Measurements from ENCODE around the gene NCL. TPM values are rescaled to one million over a fixed set of nuclear protein-coding genes. Genes with fewer than 3 reads are reported as not detected.

NCL gene
- total RNA-seq, 1 experiment from 2014 or later = 1,077 TPM

DNA sequence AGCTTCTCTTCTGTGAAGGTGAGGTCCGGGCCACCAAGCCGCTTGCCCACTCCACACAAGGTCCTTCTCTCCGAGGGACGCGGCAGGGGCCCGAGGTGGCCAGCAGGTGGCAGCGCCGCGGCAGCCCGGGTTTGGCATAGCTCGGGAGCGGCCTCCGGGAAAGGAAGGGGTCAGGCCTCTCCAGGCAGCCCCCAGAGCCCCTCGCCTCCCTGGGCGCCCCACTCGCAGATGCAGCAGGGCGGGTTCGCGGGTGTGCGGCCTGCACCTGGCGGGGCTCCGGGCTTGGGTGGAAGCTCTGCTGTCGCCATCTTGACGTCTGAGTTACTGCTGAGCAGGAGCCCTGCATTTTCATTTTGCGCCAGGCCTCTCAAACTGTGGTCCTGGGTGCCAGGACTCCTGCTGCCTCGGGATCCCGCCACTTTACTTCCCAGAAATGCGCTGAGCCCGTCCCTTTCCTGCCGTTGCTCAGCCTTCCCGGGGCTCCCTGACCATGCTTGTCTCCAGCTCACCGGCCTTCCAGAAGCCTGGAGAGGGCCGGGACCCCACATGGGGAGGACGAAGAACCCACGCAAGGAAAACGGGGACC, 18.6 kb upstream of the NCL start:
- TF ChIP-seq ZNF274 (IDR thresholded peaks at IDR 0.05; ENCODE audit: low read depth, low read length) = no peak
- TF ChIP-seq EGR1 (IDR thresholded peaks at IDR 0.05; ENCODE audit: low read depth) = no peak
- TF ChIP-seq SIN3A (IDR thresholded peaks at IDR 0.05; ENCODE audit: low read depth) = no peak
- TF ChIP-seq, protein P1, sequence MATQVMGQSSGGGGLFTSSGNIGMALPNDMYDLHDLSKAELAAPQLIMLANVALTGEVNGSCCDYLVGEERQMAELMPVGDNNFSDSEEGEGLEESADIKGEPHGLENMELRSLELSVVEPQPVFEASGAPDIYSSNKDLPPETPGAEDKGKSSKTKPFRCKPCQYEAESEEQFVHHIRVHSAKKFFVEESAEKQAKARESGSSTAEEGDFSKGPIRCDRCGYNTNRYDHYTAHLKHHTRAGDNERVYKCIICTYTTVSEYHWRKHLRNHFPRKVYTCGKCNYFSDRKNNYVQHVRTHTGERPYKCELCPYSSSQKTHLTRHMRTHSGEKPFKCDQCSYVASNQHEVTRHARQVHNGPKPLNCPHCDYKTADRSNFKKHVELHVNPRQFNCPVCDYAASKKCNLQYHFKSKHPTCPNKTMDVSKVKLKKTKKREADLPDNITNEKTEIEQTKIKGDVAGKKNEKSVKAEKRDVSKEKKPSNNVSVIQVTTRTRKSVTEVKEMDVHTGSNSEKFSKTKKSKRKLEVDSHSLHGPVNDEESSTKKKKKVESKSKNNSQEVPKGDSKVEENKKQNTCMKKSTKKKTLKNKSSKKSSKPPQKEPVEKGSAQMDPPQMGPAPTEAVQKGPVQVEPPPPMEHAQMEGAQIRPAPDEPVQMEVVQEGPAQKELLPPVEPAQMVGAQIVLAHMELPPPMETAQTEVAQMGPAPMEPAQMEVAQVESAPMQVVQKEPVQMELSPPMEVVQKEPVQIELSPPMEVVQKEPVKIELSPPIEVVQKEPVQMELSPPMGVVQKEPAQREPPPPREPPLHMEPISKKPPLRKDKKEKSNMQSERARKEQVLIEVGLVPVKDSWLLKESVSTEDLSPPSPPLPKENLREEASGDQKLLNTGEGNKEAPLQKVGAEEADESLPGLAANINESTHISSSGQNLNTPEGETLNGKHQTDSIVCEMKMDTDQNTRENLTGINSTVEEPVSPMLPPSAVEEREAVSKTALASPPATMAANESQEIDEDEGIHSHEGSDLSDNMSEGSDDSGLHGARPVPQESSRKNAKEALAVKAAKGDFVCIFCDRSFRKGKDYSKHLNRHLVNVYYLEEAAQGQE (IDR thresholded peaks at IDR 0.05; ENCODE audit: low read depth) = no peak
- TF ChIP-seq ZFX (IDR thresholded peaks at IDR 0.05) = peak; percentile 13; the same call in 1 of the 2 replicates
- no peak for TF ChIP-seq EZH2 (IDR thresholded peaks at IDR 0.05)
- TF ChIP-seq SP1 (IDR thresholded peaks at IDR 0.05; ENCODE audit: low read depth) = no peak
- TF ChIP-seq, protein P2, sequence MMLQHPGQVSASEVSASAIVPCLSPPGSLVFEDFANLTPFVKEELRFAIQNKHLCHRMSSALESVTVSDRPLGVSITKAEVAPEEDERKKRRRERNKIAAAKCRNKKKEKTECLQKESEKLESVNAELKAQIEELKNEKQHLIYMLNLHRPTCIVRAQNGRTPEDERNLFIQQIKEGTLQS (IDR thresholded peaks at IDR 0.05) = no peak
- no peak for TF ChIP-seq ELF1 (IDR thresholded peaks at IDR 0.05; ENCODE audit: borderline replicate concordance, low read depth)
- TF ChIP-seq, protein P3, sequence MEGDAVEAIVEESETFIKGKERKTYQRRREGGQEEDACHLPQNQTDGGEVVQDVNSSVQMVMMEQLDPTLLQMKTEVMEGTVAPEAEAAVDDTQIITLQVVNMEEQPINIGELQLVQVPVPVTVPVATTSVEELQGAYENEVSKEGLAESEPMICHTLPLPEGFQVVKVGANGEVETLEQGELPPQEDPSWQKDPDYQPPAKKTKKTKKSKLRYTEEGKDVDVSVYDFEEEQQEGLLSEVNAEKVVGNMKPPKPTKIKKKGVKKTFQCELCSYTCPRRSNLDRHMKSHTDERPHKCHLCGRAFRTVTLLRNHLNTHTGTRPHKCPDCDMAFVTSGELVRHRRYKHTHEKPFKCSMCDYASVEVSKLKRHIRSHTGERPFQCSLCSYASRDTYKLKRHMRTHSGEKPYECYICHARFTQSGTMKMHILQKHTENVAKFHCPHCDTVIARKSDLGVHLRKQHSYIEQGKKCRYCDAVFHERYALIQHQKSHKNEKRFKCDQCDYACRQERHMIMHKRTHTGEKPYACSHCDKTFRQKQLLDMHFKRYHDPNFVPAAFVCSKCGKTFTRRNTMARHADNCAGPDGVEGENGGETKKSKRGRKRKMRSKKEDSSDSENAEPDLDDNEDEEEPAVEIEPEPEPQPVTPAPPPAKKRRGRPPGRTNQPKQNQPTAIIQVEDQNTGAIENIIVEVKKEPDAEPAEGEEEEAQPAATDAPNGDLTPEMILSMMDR (IDR thresholded peaks at IDR 0.05 in 2 of 3, conservative IDR thresholded peaks at IDR 0.05 in 1 of 3; ENCODE audit: borderline replicate concordance in 1 of 3, insufficient read depth in 1 of 3, low read depth in 2 of 3, low read length in 2 of 3) = peak; percentile 55 to 98 (median 85)
- TF ChIP-seq RAD21 (IDR thresholded peaks at IDR 0.05; ENCODE audit: low read depth) = peak; percentile 57
- no peak for TF ChIP-seq CEBPB (IDR thresholded peaks at IDR 0.05; ENCODE audit: low read depth)
- no peak for TF ChIP-seq JUND (IDR thresholded peaks at IDR 0.05)
- no peak for TF ChIP-seq TCF7L2 (IDR thresholded peaks at IDR 0.05; ENCODE audit: borderline replicate concordance, extremely low read depth, insufficient read depth, insufficient read length)
- no peak for TF ChIP-seq POLR2A (IDR thresholded peaks at IDR 0.05; ENCODE audit: borderline replicate concordance, extremely low read depth, insufficient read depth, insufficient read length)
- Histone ChIP-seq H3K36me3 (ENCODE audit: control insufficient read depth in 1 of 2, insufficient read depth in 2 of 2, low read length in 2 of 2) (no peaks in the 10 kb centered on the region), H3K4me2 (ENCODE audit: low read length) (peak overlapping the region; percentile 42), H4K20me1 (ENCODE audit: insufficient read depth) (no peaks in the 10 kb centered on the region), H3K79me2 (ENCODE audit: insufficient read depth, low read length) (no peaks in the 10 kb centered on the region), H2AFZ (ENCODE audit: low read depth, low read length, poor library complexity, severe bottlenecking) (no peak overlapping the region), H3K9me3 (ENCODE audit: control insufficient read depth in 1 of 2, insufficient read depth in 1 of 2, low read depth in 1 of 2, low read length in 2 of 2) (no peaks in the 10 kb centered on the region), H3K9me2 (ENCODE audit: insufficient read depth) (no peaks in the 10 kb centered on the region), H3K4me3 (replicated peaks in 1 of 2; ENCODE audit: low read depth in 1 of 2, low read length in 2 of 2) (no peak overlapping the region), H3K27ac (ENCODE audit: low read depth, low read length) (no peak overlapping the region), H3K9ac (ENCODE audit: low read length) (no peak overlapping the region), H3K4me1 (ENCODE audit: control insufficient read depth in 1 of 2, insufficient read depth in 2 of 2, low read length in 2 of 2) (peaks cover 0 to 7% of the 10 kb centered on the region in 2 experiments; a peak in 1 of 4 replicates), H3K27me3 (ENCODE audit: insufficient read depth, low read length) (no peaks in the 10 kb centered on the region)
- peak; percentile 98 for ATAC-seq
- DNase-seq (ENCODE audit: low read depth, low spot score) = no peak
- intact Hi-C loops (cut with micrococcal nuclease) = loop anchor here (2.0 kb wide), 1 partner anchor 76 kb away; no protein-coding TSS in a partner anchor
- no TSS peak for BruUV-seq (replicated peaks)
- ChIA-PET RAD21 (ENCODE audit: low non-redundant PET in 1 of 2, low total read pairs in 2 of 2, uncharacterized antibody in 2 of 2, unreplicated experiment in 2 of 2) (interaction anchor here in 1 of 2 experiments (0.8 kb wide), 1 partner anchor 118 kb away, joined by 3 read pairs; no protein-coding TSS in a partner anchor), CTCF (interaction anchor here (0.6 to 2.5 kb wide), 16 partner anchors 8 to 232 kb away, joined by 3 to 10 read pairs (median 4); partner anchors contain the start of gene NCL), POLR2A (interaction anchor here (1.4 to 1.5 kb wide), 2 partner anchors 19 to 32 kb away, joined by 3 to 9 read pairs; partner anchors contain the start of gene NCL)

Measured in HCT116 (cell line).